GM19240 (cell line): Measurements from ENCODE around the gene PGBD5.

Source experiments
- DNase-seq: peaks from one replicate; pipeline ENCODE4 v3.0.0; 2011; ENCODE audit warnings: low spot score; ENCODE audit not compliant: insufficient read length

PGBD5 gene

GRCh38 chr1:230377851-230378250 is 48.3 kb downstream of the PGBD5 start:
- no peak for DNase-seq

- DNase-seq: no peak
Measured at GRCh38 chr1:230377324-230377723, 48.8 kb downstream of the PGBD5 start.

- DNase-seq: no peak
Measured at GRCh38 chr1:230376296-230376695, 49.8 kb downstream of the PGBD5 start.

- no peak for DNase-seq
Measured at GRCh38 chr1:230375780-230376179, 50.4 kb downstream of the PGBD5 start.

GRCh38 chr1:230375147-230375546 is 51.0 kb downstream of the PGBD5 start:
- no peak for DNase-seq

GRCh38 chr1:230371923-230372703 is 54.0 kb downstream of the PGBD5 start:
- no peak for DNase-seq

- DNase-seq: no peak
Measured at GRCh38 chr1:230370109-230370508, 56.0 kb downstream of the PGBD5 start.

GRCh38 chr1:230368871-230369270 is 57.3 kb downstream of the PGBD5 start:
- DNase-seq: no peak

GRCh38 chr1:230368363-230368762 is 57.8 kb downstream of the PGBD5 start:
- no peak for DNase-seq

GRCh38 chr1:230366504-230366915 is 59.6 kb downstream of the PGBD5 start:
- no peak for DNase-seq

GRCh38 chr1:230365723-230366307 is 60.3 kb downstream of the PGBD5 start:
- no peak for DNase-seq

GRCh38 chr1:230362949-230363348 is 63.2 kb downstream of the PGBD5 start:
- DNase-seq: no peak

- no peak for DNase-seq
Measured at GRCh38 chr1:230361941-230362340, 64.2 kb downstream of the PGBD5 start.

- no peak for DNase-seq
Measured at GRCh38 chr1:230359992-230360668, 66.0 kb downstream of the PGBD5 start.

GRCh38 chr1:230356869-230357794 is 69.0 kb downstream of the PGBD5 start:
- DNase-seq: no peak

GRCh38 chr1:230356190-230356589 is 69.9 kb downstream of the PGBD5 start:
- no peak for DNase-seq

GRCh38 chr1:230355594-230355993 is 70.5 kb downstream of the PGBD5 start:
- DNase-seq: no peak

- no peak for DNase-seq
Measured at GRCh38 chr1:230355128-230355527, 71.0 kb downstream of the PGBD5 start.

GRCh38 chr1:230354005-230354404 is 72.1 kb downstream of the PGBD5 start:
- no peak for DNase-seq

- no peak for DNase-seq
Measured at GRCh38 chr1:230352537-230352936, 73.6 kb downstream of the PGBD5 start.

- no peak for DNase-seq
Measured at GRCh38 chr1:230351983-230352382, 74.1 kb downstream of the PGBD5 start.
